Activated T-cell treated with anti-CD3 and anti-CD28 coated beads for 24 hours (primary cell): ENCODE data around the gene MAOA.

Experiments
- DNase-seq: peaks from one replicate; pipeline ENCODE4 v3.0.0-alpha.2; 2020; ENCODE audit warnings: low read depth

MAOA gene

DNA sequence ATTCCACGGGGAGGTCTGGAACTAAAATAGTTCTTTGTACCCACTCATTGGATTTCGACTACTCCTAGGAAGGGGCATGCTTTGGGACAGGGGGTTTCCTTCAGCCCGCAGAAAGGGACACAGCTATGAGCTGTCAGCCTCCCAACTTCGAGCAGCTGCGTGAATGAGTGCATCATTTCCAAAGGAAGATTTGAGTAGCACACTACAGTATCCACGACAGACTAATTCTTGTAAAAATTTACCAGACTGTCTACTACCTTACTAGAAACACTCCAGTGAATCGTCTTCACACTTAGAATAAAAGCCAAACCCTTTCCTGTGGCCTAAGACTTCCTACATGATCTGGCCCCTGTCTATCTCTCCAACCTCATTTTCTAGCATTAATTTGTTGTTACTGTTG is 101.9 kb downstream of the MAOA start:
- DNase-seq = no peak

GRCh38 chrX:43785930-43786591 is 130.0 kb downstream of the MAOA start:
- no peak for DNase-seq
